Hematopoietic multipotent progenitor cell treated with erythropoietin and hydrocortisone succinate and interleukin-3 and kit ligand, for 8 days (in vitro differentiated cells): ENCODE measurements around the gene TEX30.
"Not testable (repeated sequence)": the region's sequence is repeated elsewhere in the genome, so short reads cannot be mapped to it uniquely, and the experiment has no call there.

ENCODE experiments used
- DNase-seq: peaks from one replicate; pipeline ENCODE4 v3.0.0-alpha.2; 2015

The TEX30 gene

GRCh38 chr13:102773441-102774213 is at the start of gene TEX30:
Gene TEX30 (minus strand): TSS chr13:102773786. CDS start chr13:102770026, 3,760 bp downstream.
- DNase-seq, result peak; percentile 87

DNA sequence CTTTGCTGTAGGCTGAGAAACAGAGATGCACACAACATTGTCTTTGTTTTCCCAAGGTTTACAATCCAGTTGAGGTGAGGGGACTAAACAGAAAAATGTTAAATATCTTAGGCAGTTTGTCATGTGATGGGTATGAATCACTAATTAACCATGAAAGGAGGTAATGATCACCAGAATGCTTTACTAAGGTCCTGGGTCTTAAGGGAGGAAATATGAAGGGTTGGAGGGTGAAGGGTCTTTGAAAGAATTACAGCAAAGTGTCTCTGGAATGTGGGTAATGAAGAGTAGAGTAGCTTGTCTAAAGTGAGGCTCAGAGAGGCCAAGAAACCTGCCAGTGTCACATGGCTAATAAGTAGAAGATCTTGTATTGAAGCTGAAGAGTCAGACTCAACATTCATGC is 44.3 kb upstream of the TEX30 start:
- no peak for DNase-seq

- no peak for DNase-seq
These were observed 43.7 kb upstream of the TEX30 start for GRCh38 chr13:102817241-102817640.

DNA sequence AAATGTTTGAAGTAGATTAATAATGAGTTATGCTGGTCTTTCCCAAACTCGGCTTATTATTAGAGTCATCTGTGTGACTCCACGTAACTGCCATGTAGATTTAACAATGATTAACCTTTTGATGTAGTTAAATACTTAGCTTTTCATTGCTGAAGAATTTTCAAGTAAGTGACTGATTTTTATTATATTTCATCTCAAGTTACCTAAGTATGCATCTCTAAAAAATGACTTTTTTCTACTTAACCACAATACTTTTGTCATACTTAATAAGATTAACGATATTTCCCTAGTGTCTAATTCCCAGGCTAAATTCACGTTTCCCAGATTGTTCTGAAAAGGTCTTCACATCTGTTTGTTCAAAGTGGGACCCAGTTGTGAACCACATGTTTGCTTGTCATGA is 43.1 kb upstream of the TEX30 start:
- DNase-seq, result no peak

DNA sequence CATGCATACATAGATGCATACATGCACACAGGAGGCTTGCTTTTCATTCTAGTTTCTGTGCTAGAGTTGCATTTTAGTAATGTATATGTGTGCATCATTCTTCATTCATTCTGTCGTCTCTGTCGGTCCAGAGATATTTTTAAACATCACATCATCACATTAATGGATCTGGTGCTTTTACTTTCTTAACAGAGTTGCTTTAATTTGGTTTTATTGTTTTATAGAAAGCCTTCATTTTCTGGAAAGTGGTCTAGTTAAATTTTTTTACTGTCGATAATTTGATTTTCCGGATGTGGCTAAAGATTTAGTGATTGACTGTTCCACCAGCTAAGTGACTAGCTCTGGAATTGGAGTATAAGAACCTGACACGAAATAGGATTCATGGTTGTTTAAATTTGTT is 42.2 kb upstream of the TEX30 start:
- no peak for DNase-seq

DNA sequence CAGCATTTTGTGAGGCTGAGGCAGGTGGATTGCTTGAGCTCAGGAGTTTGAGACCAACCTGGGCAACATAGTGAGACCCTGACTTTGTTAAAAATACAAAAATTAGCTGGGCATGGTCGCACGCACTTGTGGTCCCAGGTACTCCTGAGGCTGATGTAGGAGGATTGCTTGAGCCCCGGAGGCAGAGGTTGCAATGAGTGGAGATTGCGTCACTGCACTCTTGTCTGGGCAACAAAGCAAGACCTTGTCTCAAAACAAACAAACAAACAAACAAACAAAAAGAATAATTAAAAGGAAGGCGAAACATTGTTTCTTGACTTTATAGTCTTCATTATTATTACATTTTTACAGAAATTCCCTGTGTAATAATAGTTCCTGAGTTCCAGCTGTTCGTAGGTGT is 41.2 kb upstream of the TEX30 start:
- DNase-seq, result no peak

DNA sequence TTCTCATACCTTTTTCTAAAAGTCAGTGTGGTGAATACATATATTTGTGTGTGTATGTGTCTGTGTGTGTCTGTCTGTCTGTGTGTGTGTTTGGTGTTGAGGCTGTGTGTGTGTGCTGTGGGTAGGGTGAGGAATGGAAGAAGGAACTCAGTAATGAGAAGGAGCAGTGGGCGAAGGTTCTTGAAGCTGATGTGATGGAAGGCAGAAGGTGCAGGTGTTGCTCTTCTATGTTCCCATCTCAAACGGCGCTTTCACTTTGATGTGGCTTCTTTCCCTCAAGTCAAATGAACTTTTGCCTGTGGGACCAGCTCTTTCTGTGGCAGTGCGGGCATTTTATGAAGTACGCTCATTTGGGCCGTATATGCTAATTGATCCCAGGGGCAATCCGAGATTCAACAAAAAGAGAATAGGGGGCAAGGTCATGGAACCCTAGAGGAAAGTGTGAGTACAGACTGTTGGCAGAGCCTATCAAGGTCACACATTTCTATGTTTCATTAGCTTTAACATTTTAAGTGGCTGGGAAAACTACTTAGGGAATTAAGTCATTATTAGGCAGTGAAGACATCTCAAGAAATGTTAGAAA is 40.5 kb upstream of the TEX30 start:
- DNase-seq, result no peak

DNA sequence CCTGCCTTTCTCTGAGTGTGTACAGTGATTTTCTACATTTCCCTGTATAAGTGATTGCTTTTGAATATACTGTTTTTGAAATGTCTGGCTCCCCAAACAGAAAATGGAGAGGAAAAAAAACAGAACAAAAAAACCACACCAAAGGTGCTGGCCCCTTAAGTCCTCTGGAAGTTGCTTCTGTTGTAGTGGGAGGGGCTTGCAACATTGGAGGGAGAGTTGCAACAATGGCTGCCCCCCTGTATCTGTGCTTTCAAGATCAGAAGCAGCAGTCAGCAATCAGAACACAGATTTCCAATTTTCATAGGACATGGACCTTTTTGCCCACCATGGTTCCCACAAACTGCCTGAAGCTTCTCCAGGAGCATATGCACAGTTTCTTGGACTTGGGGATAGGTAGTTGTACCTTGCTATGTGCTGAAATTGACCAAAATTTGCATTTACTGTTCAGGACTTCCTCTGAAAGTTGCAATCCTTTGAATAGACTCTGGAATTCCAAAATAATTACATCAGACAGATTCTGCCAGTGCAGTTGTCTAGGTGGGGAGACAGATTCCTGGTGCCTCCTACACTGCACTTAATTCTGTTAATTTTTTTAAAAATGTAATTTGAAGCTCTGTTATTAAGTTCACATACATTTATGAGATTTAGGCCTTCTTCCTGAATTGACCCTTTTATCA is 39.2 kb upstream of the TEX30 start:
- DNase-seq, result peak; percentile 14

- no peak for DNase-seq
These were observed 34.1 kb upstream of the TEX30 start for GRCh38 chr13:102807699-102808098.

DNA sequence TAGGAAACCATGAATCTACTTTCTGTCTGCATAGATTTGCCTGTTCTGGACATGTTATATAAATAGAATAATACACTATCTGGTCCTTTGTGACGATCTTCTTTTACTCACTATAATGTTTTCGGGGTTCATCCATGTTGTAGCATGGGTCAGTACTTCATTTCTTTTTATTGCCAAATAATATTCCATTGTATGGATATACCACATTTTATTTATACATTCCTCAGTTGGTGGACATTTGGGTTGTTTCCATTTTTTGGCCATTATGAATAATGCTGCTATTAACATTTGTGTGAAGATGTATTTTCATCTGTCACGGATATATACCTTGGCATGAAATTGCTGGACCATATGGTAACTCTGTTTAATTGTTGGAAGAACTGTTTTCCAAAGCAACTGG is 32.1 kb upstream of the TEX30 start:
- DNase-seq, result no peak

- peak; percentile 85 for DNase-seq
These were observed 26.8 kb upstream of the TEX30 start for GRCh38 chr13:102800145-102801041.

DNA sequence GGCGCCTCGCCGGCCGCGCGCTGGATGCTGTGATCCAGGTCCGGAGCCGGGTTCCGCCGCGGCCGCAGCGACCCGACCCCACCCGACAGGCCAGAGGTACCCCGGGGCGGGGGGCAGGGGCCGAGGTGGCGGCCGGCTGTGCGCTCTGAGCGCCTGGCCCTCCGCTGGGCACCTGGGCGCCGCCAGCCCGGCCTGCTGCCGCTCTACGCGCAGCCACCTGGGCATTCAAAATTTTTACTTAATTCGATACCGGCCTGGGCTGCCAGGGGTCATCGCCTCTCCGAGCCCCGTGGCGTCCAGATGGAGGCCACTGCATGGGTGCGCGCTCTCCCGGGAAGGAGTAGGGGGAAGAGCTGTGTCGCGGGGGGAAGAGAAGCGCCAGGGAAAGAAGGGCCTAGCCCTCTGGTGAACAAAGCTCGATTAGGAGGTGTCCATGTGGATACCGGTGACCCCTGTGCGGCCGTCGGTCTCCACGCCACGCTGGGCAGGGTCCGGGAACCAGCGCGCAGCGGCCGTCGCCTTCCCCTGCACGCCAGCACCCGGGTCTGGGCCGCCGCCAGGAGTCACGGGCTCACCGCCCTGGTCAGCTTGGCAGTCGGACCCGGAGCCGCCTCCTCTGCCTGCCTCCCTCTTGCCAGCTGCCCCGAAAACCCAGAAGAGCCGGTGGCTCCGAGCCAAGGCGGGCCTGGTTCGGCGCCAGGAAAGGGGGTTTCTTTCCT is 26.0 kb upstream of the TEX30 start:
- DNase-seq, result peak; percentile 32

DNA sequence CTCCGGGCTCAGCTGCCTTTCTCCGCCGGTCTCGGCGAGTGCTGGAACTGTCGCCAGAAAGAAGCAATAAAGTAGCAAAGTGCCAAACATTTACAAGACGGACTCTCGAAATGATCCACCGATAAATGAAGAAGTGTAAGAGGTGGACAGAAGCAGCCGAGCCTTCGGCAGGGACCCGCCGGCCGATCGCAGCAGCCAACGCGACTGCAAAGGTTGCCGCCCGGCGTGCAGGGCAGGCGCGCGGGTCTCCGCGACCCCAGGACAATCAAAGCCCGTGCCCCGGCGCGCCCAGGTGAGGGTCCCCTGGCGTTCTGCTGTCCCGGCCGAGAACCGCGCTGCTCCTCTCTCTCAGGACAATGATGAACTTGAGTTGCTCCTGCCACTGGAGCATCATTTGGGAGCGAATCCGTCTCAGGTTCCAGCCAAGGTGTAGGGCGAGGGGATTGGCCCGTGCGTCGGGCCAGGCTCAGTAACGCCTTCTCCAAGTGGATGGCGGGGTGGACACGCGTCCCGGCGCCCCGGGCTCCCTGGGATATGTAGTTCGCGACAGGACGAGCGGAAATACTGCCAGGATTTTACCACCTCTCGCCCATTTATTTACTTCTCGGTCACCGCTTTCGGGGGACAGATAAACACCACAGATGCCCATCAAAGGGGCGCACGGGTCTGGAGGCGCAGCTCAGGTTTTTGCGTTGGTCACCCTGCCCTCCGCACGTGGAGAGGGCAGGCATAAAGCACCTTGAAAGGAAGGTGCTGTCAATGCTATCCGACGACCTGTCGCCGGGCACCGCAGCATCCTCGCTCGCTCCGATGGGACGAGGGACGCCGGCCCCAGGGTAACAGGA is 25.2 kb upstream of the TEX30 start, which contains the start of the genes BIVM and POGLUT2:
TSS of gene BIVM (plus strand) at position 539 of the 845 bp plus-strand sequence. CDS start 8,149 bp downstream, outside the sequence.
TSS of gene POGLUT2 (minus strand) at position 396 of the 845 bp plus-strand sequence. CDS start at position 90, 306 bp downstream.
- peak; percentile 92 for DNase-seq

DNA sequence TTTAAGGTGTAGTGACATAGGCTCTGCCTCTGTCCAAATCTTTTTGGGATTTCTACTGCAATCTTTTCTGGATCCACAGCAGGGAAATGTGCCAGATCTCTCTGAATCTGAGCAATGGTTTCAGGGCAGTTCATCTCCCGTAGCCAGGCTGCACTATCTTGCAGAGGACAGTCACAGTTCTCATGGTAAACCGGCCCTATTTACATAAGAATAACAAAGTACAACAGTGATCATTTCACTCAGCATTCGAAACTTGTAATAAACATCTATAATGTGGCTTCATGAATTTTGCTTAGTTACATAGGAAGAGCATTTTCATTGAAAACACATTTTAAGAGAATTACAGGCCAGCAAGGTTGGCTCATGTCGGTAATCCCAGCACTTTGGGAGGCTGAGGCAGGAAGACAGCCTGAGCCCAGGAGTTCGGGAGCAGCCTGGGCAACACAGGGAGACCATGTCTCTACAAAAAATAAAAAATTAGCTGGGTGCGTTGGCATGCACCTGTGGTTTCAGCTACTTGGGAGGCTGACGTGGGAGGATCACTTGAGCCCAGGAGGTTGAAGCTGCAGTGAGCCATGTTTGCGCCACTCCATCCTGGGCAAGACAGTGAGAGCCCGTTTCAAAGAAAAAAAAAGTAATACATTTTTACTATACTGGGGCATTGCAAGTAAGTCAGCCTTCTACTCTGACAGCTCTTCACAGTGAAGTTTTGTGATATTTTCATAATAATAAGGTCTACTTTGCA is 20.2 kb upstream of the TEX30 start:
- no peak for DNase-seq

DNA sequence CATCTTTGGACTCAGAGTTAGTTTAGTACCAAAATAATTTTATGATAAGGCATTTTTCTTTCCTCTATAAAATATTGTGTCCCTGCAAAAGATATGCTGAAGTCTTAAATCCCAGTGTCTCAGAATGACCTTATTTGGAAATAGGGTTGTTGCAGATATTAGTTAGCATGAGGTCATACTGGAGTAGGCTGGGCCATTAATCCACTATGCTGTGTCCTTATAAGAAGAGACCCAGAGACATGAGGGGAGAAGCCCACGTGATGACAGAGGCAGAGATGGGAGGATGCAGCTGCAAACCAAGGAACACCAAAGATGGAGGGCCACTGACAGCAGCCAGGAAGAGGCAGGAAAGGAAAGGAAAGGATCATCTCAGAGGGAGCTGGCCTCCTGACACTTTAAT is 18.8 kb upstream of the TEX30 start:
- DNase-seq, result no peak

- no peak for DNase-seq
These were observed 15.1 kb upstream of the TEX30 start for GRCh38 chr13:102788683-102789082.

- no peak for DNase-seq
These were observed 10.9 kb upstream of the TEX30 start for GRCh38 chr13:102784483-102784882.

DNA sequence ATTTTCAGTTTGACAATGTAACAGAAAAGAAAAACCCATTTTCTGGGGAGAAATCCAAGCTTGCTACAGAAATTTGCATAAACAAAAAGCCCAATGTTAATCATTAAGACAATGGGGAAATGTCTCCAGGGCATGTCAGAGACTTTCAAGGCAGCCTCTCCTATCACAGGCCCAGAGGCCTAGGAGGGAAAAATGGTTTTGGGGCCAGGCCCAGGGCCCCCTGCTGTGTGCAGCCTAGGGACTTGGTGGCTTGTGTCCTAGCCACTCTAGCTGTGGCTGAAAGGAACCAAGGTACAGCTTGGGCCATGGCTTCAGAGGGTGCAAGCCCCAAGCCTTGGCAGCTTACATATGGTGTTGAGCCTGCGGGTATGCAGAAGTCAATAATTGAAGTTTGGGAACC is 8.0 kb upstream of the TEX30 start:
- no peak for DNase-seq

DNA sequence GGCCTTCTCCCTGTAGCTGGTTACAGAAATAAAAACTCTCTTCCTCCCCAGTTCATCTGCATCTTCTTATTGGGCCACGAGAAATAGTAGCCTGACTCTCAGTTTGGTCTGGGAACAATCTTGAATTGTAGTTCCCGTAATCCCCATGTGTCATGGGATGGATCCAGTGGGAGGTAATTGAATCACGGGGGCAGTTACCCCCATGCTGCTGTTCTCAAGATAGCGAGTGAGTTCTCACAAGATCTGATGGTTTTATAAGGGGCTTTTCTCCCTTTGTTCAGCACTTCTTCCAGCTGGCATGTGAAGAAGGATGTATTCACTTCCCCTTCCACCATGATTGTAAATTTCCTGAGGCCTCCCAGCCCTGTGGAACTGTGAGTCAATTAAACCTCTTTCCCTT is 7.1 kb upstream of the TEX30 start:
- DNase-seq, result not testable (repeated sequence)

GRCh38 chr13:102779436-102780159 is 6.0 kb upstream of the TEX30 start:
- peak; percentile 51 for DNase-seq
